Measurements from ENCODE around the gene SH3PXD2A. TPM values are rescaled to one million over a fixed set of nuclear protein-coding genes. Genes with fewer than 3 reads are reported as not detected.
A peak's percentile ranks its signal among the peaks of the same experiment; 100 is the strongest.

Gene SH3PXD2A
- total RNA-seq, 1 donor from 2014 or later: 36.8 TPM

GRCh38 chr10:103720964-103721335 is 134.4 kb downstream of the SH3PXD2A start:
- Mint-ChIP-seq H3K27ac (peak overlapping the region; percentile 82), H3K4me3 (no peak overlapping the region), H3K36me3 (peaks cover 7% of the 10 kb centered on the region), H3K9me3 (no peaks in the 10 kb centered on the region), H3K4me1 (peaks cover 30% of the 10 kb centered on the region), H3K27me3 (ENCODE audit: low read depth) (no peaks in the 10 kb centered on the region)
- DNase-seq (ENCODE audit: low spot score in 2 of 2, unreplicated experiment in 2 of 2): no peak
- no peak for TF ChIP-seq CTCF (IDR thresholded peaks at IDR 0.05; ENCODE audit: unreplicated experiment)

GRCh38 chr10:103720328-103720963 is 134.9 kb downstream of the SH3PXD2A start:
- Mint-ChIP-seq H3K9me3 (no peaks in the 10 kb centered on the region), H3K4me1 (peaks cover 34% of the 10 kb centered on the region), H3K4me3 (no peak overlapping the region), H3K27me3 (ENCODE audit: low read depth) (no peaks in the 10 kb centered on the region), H3K27ac (peak overlapping the region; percentile 82), H3K36me3 (peaks cover 7% of the 10 kb centered on the region)
- no peak for DNase-seq (ENCODE audit: low spot score in 2 of 2, unreplicated experiment in 2 of 2)
- no peak for TF ChIP-seq CTCF (IDR thresholded peaks at IDR 0.05; ENCODE audit: unreplicated experiment)

GRCh38 chr10:103719036-103719435 is 136.3 kb downstream of the SH3PXD2A start:
- peaks cover 34% of the 10 kb centered on the region for H3K4me1 Mint-ChIP-seq
- no peak overlapping the region for H3K4me3 Mint-ChIP-seq
- no peaks in the 10 kb centered on the region for H3K27me3 Mint-ChIP-seq (ENCODE audit: low read depth)
- H3K9me3 Mint-ChIP-seq: no peaks in the 10 kb centered on the region
- H3K36me3 Mint-ChIP-seq: no peaks in the 10 kb centered on the region
- no peak for TF ChIP-seq CTCF (IDR thresholded peaks at IDR 0.05; ENCODE audit: unreplicated experiment)
- DNase-seq (ENCODE audit: low spot score in 2 of 2, unreplicated experiment in 2 of 2): no peak
- peak overlapping the region; percentile 7 for H3K27ac Mint-ChIP-seq

GRCh38 chr10:103718247-103718620 is 137.1 kb downstream of the SH3PXD2A start:
- H3K4me1 Mint-ChIP-seq: peaks cover 41% of the 10 kb centered on the region
- H3K4me3 Mint-ChIP-seq: no peak overlapping the region
- no peak for TF ChIP-seq CTCF (IDR thresholded peaks at IDR 0.05; ENCODE audit: unreplicated experiment)
- H3K27me3 Mint-ChIP-seq (ENCODE audit: low read depth): no peaks in the 10 kb centered on the region
- H3K36me3 Mint-ChIP-seq: no peaks in the 10 kb centered on the region
- no peaks in the 10 kb centered on the region for H3K9me3 Mint-ChIP-seq
- H3K27ac Mint-ChIP-seq: no peak overlapping the region
- DNase-seq (ENCODE audit: low spot score in 2 of 2, unreplicated experiment in 2 of 2): no peak

GRCh38 chr10:103717341-103718246 is 137.8 kb downstream of the SH3PXD2A start:
- Mint-ChIP-seq H3K4me3 (no peak overlapping the region), H3K27ac (peak overlapping the region; percentile 64), H3K9me3 (no peaks in the 10 kb centered on the region), H3K36me3 (no peaks in the 10 kb centered on the region), H3K4me1 (peaks cover 44% of the 10 kb centered on the region), H3K27me3 (ENCODE audit: low read depth) (no peaks in the 10 kb centered on the region)
- DNase-seq (ENCODE audit: low spot score in 2 of 2, unreplicated experiment in 2 of 2): no peak
- TF ChIP-seq CTCF (IDR thresholded peaks at IDR 0.05; ENCODE audit: unreplicated experiment): no peak

All from mesothelial cell of epicardium (in vitro differentiated cells).